Tibial nerve (tissue), 4 donors: ENCODE results near the gene UFM1.

Source experiments
- EP300 ChIP-seq, 2 donors: sonication (generic); formaldehyde crosslinking; IDR thresholded peaks; one replicate each; pipeline ENCODE4 v1.6.1; 2017; ENCODE audit warnings: antibody characterized with exemption in 2 of 2, mild to moderate bottlenecking in 1 of 2
- POLR2A ChIP-seq, 2 donors: fragments of 450-650 bp; IDR thresholded peaks; one replicate each; pipeline ENCODE4 v1.6.1; 2017; ENCODE audit warnings: antibody characterized with exemption in 2 of 2, mild to moderate bottlenecking in 2 of 2, moderate library complexity in 2 of 2
- TF ChIP-seq, protein P1 (sequence below), 5 experiments: fragments of 200-600 bp in 3 of 5; fragments of 450-650 bp in 2 of 5; sonication (generic) in 3 of 5; IDR thresholded peaks; one replicate each; pipeline ENCODE4 v1.5.1; 2016 to 2019; ENCODE audit warnings: antibody characterized with exemption in 5 of 5, mild to moderate bottlenecking in 3 of 5, moderate library complexity in 2 of 5

- TF ChIP-seq, protein P1, sequence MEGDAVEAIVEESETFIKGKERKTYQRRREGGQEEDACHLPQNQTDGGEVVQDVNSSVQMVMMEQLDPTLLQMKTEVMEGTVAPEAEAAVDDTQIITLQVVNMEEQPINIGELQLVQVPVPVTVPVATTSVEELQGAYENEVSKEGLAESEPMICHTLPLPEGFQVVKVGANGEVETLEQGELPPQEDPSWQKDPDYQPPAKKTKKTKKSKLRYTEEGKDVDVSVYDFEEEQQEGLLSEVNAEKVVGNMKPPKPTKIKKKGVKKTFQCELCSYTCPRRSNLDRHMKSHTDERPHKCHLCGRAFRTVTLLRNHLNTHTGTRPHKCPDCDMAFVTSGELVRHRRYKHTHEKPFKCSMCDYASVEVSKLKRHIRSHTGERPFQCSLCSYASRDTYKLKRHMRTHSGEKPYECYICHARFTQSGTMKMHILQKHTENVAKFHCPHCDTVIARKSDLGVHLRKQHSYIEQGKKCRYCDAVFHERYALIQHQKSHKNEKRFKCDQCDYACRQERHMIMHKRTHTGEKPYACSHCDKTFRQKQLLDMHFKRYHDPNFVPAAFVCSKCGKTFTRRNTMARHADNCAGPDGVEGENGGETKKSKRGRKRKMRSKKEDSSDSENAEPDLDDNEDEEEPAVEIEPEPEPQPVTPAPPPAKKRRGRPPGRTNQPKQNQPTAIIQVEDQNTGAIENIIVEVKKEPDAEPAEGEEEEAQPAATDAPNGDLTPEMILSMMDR (IDR thresholded peaks at IDR 0.05), result no peak
- TF ChIP-seq POLR2A (IDR thresholded peaks at IDR 0.05) (no peak), EP300 (IDR thresholded peaks at IDR 0.05) (no peak)
Measured at GRCh38 chr13:38391341-38391740, 41.7 kb downstream of the UFM1 start.
